OCI-LY3 (cell line): ENCODE measurements around the gene FTO.
A peak's percentile ranks its signal among the peaks of the same experiment; 100 is the strongest.

Experiments used
- H2AFZ ChIP-seq: fragments of 200-600, 300-600 bp; shearing (Covaris generic); 2 replicates; pipeline ENCODE4 v1.6.0; 2014; ENCODE audit warnings: antibody characterized with exemption, low read depth, low read length
- H3K27ac ChIP-seq: fragments of 200-600, 300-600 bp; sonication (generic); 2 replicates; pipeline ENCODE4 v1.5.1; 2014; ENCODE audit warnings: mild to moderate bottlenecking, low read length, moderate library complexity, mixed read lengths
- H3K27me3 ChIP-seq: fragments of 200-600, 300-600 bp; sonication (generic); 2 replicates; pipeline ENCODE4 v1.6.1; 2014; ENCODE audit warnings: low read depth, low read length, mixed read lengths
- H3K36me3 ChIP-seq: fragments of 200-600, 300-600 bp; sonication (generic); replicated peaks from 2 replicates; pipeline ENCODE3; 2014; ENCODE audit warnings: low read depth, low read length, mixed read lengths
- H3K4me1 ChIP-seq: fragments of 300-600, 200-600 bp; sonication (generic); 2 replicates; pipeline ENCODE4 v1.6.1; 2014; ENCODE audit warnings: low read length, mixed read lengths
- H3K4me2 ChIP-seq: fragments of 200-600, 300-600 bp; sonication (generic); 2 replicates; pipeline ENCODE4 v1.6.1; 2014; ENCODE audit warnings: low read length, mixed read lengths
- H3K4me3 ChIP-seq: fragments of 300-600, 200-600 bp; sonication (generic); 2 replicates; pipeline ENCODE4 v1.5.1; 2014; ENCODE audit warnings: antibody characterized with exemption, mild to moderate bottlenecking, low read length, moderate library complexity
- H3K79me2 ChIP-seq: fragments of 300-600, 200-600 bp; shearing (Covaris generic); 2 replicates; pipeline ENCODE4 v1.6.1; 2014; ENCODE audit warnings: mild to moderate bottlenecking, low read length, mixed read lengths
- H3K9ac ChIP-seq: fragments of 300-600, 200-600 bp; shearing (Covaris generic); 2 replicates; pipeline ENCODE4 v1.6.0; 2014; ENCODE audit warnings: mild to moderate bottlenecking, low read length, moderate library complexity
- H3K9me3 ChIP-seq: fragments of 200-600, 300-600 bp; shearing (Covaris generic); 2 replicates; pipeline ENCODE4 v1.6.1; 2014; ENCODE audit warnings: low read length, mixed read lengths; ENCODE audit not compliant: insufficient read depth
- H4K20me1 ChIP-seq: fragments of 200-600, 300-600 bp; sonication (generic); 2 replicates; pipeline ENCODE4 v1.6.1; 2016; ENCODE audit warnings: low read length, mixed read lengths; ENCODE audit not compliant: insufficient read depth
- CTCF ChIP-seq: fragments of 200-600, 300-600 bp; sonication (generic); IDR thresholded peaks from 2 replicates; pipeline ENCODE4 v1.5.1; 2014; ENCODE audit warnings: antibody characterized with exemption, low read length, low read depth
- EZH2phosphoT487 ChIP-seq: fragments of 200-600 bp; shearing (Covaris generic); IDR thresholded peaks from 2 replicates; pipeline ENCODE4 v1.6.1; 2018; ENCODE audit warnings: antibody characterized with exemption, mixed run types, low read depth

FTO gene

GRCh38 chr16:53745086-53745485, 41.1 kb downstream of the FTO start:
- Histone ChIP-seq H3K9ac (no peak overlapping the region), H3K4me1 (peaks cover 9% of the 10 kb centered on the region; the same call in 1 of the 2 replicates), H2AFZ (no peak overlapping the region), H3K27me3 (no peaks in the 10 kb centered on the region), H3K4me3 (no peak overlapping the region), H3K27ac (no peak overlapping the region), H4K20me1 (peaks cover 7% of the 10 kb centered on the region), H3K79me2 (peaks cover 16% of the 10 kb centered on the region; the same call in 1 of the 2 replicates), H3K36me3 (no peaks in the 10 kb centered on the region), H3K4me2 (no peak overlapping the region), H3K9me3 (no peaks in the 10 kb centered on the region; the same call in 1 of the 2 replicates)
- TF ChIP-seq CTCF (no peak), EZH2phosphoT487 (no peak)

GRCh38 chr16:53745753-53746266, 41.9 kb downstream of the FTO start:
- H3K27me3 ChIP-seq, result no peaks in the 10 kb centered on the region
- peaks cover 7% of the 10 kb centered on the region for H4K20me1 ChIP-seq
- no peak overlapping the region for H3K4me3 ChIP-seq
- no peak overlapping the region for H3K4me2 ChIP-seq
- H3K9me3 ChIP-seq, result no peaks in the 10 kb centered on the region; the same call in 1 of the 2 replicates
- H3K4me1 ChIP-seq, result peaks cover 9% of the 10 kb centered on the region; the same call in 1 of the 2 replicates
- no peak overlapping the region for H3K9ac ChIP-seq
- no peaks in the 10 kb centered on the region for H3K36me3 ChIP-seq
- peaks cover 16% of the 10 kb centered on the region; the same call in 1 of the 2 replicates for H3K79me2 ChIP-seq
- no peak overlapping the region for H3K27ac ChIP-seq
- TF ChIP-seq CTCF (no peak), EZH2phosphoT487 (no peak)
- no peak overlapping the region for H2AFZ ChIP-seq

- H2AFZ ChIP-seq, result no peak overlapping the region
Measured at GRCh38 chr16:53752560-53752959, 48.6 kb downstream of the FTO start.

GRCh38 chr16:53753431-53753830, 49.5 kb downstream of the FTO start:
- no peak overlapping the region for H3K4me3 ChIP-seq
- no peak overlapping the region for H3K4me2 ChIP-seq
- no peaks in the 10 kb centered on the region for H3K36me3 ChIP-seq
- H3K9me3 ChIP-seq, result no peaks in the 10 kb centered on the region
- no peak overlapping the region for H2AFZ ChIP-seq
- H3K9ac ChIP-seq, result no peak overlapping the region
- no peak overlapping the region for H3K27ac ChIP-seq
- peak; percentile 5; the same call in 1 of the 2 replicates for TF ChIP-seq CTCF
- no peak for TF ChIP-seq EZH2phosphoT487
- peaks cover 9% of the 10 kb centered on the region for H4K20me1 ChIP-seq
- H3K27me3 ChIP-seq, result no peaks in the 10 kb centered on the region
- H3K4me1 ChIP-seq, result no peaks in the 10 kb centered on the region
- H3K79me2 ChIP-seq, result peaks cover 6% of the 10 kb centered on the region; the same call in 1 of the 2 replicates

More at GRCh38 chr16:53752560-53752959, 48.6 kb downstream of the FTO start:
- Histone ChIP-seq H3K9ac (no peak overlapping the region), H3K79me2 (peaks cover 12% of the 10 kb centered on the region; the same call in 1 of the 2 replicates), H3K4me1 (no peaks in the 10 kb centered on the region), H3K4me3 (no peak overlapping the region), H4K20me1 (peaks cover 9% of the 10 kb centered on the region), H3K27me3 (no peaks in the 10 kb centered on the region), H3K4me2 (no peak overlapping the region), H3K9me3 (no peaks in the 10 kb centered on the region; the same call in 1 of the 2 replicates), H3K27ac (no peak overlapping the region), H3K36me3 (no peaks in the 10 kb centered on the region)
- no peak for TF ChIP-seq EZH2phosphoT487
- no peak for TF ChIP-seq CTCF
